NCI-H526 treated with DMSO at 0.1 percent for 48 hours (cell line): ENCODE data around the gene DNAH17.
"Not testable (repeated sequence)": the region's sequence is repeated elsewhere in the genome, so short reads cannot be mapped to it uniquely, and the experiment has no call there.

Source experiments
- DNase-seq: peaks from one replicate; lab custom pipeline; 2025; lab: John Stamatoyannopoulos, UW

Gene DNAH17

DNA sequence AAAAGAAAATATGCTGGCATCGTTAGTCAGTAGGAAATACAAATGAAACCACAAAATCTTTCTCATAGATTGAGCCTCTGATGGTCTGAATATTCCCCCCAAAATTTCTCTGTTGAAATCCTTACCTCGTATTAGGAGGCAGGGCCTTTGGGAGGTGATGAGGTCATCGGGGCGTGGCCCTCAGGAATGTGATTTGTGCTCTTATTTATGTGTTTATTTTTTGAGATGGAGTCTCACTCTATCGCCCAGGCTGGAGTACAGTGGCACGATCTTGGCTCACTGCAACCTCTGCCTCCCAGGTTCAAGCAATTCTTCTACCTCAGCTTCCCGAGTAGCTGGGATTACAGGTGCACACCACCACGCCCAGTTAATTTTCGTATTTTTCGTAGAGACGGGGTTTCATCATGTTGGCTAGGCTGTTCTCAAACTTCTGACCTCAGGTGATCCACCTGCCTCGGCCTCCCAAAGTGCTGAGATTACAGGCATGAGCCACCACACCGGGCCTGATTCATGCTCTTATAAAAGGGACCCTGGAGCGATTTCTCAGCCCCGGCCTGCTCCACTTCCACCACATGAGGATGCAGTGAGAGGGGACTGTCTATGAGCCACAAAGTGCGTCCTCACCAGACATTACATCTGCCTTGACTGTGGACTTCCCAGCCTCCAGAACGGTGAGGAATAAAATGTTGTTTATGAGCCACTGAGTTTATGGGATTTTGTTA, 53.1 kb downstream of the DNAH17 start:
- no peak for DNase-seq

DNA sequence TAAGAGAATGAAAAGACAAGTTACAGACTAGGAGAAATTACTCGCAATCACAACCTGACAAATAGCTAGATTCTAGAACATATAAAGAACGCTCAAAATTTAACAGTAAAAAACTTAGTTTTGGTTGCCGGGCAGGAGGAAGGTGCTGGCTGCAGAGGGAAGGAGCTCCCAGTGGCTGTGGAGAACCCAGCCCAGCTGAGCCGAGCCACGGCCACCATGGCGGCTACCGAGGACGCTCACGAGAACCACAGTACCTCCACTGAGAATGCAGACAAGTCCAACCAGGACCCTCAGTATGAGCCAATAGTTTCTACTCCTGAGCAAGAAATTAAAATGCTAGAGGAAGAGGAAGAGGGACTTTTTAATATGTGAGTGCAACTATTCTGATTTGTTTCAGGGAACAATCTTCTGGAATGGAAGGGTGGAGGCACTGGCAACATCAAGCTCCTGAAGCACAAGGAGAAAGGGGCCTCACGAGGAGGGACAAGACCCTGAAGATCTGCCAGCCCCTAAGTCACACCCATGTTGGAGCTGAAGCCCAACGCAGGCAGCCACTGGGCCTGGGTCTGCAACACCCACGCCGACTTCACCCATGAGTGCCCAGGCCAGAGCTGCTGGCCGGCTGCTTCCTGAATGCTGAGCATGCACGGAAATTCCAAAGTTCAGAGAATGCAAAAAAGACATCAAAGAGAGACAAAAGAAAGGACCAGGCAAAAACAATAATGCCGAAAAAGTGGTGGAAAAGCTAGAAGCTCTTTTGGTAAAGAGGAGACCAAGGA, 55.0 kb downstream of the DNAH17 start:
- DNase-seq, result no peak

DNA sequence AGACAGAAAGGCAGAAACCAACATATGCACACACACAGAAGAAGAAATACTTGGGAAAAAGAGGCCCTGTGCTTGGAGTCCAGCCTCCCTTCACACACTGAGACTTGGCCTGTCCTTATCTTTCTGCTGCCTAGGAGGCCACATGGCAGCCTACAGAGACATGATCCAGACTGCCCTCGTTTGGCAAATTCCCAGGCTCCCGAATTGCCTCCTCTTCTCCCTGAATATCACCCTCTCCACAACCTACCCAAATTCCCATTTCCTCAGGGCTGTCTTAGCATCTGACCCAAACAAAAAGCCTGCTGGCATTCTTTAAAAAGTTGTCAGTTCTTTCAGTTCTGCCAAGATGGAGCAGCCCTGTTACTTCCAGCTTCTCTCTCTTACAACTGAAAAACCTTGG, 59.8 kb downstream of the DNAH17 start:
- no peak for DNase-seq

DNA sequence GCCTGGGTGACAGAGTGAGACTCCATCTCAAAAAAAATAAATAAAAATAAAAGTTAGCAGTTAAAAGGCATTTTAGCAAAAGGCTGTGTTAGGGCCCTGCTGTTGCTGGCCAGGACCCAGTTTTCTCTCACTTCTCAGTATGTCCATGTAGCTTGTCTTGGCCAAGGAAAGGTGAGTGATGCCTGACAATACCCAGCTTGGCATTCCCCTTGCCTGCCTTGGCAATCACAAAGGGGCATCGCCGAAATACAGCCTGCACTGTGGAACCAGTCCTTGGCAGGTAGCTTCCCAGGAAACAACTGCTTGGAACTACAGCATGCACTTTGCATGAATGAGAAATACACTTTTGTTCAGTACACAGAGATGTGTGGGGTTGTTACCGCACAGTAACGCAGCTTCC, 61.7 kb downstream of the DNAH17 start:
- DNase-seq, result no peak

DNA sequence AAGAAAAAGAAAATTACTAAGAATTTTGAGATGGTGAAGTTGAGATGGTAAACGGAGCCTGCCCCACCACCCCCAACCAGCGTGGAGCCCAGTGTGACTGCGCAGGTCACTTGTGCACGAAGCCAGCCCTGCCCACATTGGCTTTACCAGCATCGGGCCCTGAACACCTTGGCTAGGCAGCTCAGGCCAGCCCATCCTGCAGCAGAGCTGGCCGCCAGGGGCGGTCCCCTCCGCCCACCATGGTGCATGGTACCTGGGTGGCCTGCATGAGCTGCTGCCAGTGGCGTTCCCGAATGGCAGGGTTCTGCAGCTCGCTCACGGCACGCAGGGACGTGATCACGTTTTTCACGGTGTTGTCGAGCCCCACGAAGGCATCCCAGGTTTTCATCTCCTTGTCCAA, 62.7 kb downstream of the DNAH17 start:
- DNase-seq, result no peak

DNA sequence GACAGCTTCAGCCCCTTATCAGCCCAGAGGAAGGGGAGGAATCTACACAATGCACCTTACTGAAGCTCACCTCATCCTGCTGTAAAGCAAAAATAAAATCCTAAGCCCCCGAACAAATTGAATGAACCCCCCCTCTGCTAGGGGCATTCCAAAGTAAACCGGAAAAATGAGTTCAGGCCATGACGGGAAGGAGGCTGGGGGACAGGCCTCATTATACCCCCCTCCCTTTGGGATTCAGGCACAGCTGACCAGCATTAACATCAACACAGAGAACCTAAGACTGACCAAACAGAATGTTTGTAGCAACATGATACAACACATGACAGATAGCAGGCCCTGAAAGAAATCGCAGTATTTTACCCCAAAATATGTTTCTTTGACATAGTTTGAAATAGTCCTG, 64.2 kb downstream of the DNAH17 start:
- DNase-seq, result no peak

DNA sequence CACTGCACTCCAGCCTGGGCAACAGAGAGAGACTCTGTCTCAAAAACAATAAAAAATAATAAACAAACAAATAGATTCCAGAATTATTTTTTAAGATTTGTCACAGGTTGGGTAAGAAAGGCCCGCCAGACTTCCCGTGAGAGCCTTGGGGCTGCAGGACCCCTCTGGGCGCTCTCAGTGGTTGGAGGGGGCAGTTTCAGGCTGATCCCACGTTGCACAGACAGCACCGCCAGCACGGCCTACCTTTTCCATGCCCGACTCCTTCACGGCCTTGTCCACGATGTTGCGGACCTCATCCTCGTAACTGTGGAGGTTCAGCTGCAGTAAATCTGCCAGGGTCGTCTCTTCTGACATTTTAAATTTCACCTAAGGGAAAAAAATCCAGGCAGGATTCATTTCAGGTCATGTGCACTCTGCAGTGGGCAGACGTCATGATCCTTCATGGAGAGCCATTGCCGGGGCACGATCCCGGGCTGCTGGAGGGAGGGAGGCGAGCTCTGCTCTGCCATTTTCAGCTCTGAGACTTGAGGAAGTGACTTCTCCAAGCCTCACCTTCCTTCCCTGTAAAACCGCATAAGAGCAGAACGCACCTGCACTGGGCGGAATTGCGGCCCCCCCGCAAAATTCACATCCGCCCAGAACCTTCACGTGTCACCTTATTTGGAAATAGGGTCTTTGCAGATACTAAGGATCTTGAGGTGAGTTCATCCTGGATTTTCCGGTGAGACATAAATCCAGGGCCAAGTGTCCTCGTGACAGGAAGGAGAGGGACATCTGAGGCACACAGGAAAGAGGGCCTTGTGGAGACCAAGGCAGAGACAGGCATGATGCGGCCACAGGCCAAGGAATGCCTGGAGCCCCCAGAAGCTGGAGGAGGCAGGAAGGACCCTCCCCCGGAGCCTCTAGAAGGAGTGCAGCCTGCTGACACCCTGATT, 66.8 kb downstream of the DNAH17 start:
- no peak for DNase-seq

DNA sequence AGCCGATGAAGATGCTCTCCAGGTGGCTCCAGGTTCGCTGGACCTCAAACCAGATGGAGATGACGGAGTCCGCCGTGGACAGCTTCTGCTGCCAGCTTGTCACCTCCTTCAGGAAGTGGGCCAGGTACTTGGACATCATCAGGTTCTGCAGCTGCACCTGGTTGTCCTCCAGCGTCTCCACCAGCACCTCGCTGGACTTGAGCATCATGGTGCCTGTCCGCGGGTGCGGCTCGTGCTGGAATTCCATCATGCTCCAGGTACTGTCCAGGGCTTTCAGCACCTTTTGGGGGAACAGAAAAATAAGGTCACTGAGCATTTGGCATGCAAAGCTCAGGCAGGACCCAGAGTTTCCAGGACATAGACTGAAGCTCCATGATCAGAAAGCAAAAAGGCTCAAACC, 69.7 kb downstream of the DNAH17 start:
- no peak for DNase-seq

DNA sequence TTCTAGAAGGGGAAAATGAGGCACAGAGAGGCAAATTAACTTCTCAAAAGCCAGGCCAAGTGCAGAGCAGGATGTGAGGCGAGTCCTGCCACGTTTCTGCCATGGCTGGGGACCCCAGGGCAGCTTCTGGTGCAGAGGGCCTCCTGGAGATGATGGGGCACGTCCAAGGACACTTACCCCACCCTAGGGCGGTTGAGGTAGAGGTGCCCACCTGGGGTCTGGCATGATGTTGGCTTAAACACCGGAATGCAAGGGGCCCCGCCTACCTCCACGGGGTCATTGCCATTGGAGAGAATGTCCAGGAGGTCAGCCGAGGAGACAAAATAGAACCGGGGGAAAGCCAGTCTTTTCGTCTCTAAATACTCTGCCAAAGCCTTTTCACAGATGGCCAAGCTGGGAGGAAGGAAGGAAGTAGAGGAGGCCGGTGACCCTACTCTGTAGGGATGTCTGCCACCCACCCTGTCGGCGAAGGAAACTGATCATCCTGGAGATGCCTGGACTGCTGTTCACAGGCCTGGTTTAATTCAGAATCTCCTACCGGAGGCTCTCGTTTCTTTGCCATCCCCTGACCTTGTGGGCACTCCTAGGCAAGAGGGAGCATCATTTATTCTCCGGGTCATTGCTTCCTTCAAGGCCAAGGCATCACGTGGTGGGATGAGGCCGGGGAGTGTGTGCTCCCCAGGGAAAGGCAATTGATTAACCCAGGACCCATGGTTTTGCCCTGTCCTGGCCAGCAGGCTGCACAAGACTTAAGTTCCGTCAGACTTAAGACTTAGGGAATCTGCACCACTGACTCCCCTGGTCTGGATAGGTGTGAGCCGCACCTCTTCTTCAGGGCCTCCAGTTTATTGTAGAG, 70.5 kb downstream of the DNAH17 start:
- no peak for DNase-seq

DNA sequence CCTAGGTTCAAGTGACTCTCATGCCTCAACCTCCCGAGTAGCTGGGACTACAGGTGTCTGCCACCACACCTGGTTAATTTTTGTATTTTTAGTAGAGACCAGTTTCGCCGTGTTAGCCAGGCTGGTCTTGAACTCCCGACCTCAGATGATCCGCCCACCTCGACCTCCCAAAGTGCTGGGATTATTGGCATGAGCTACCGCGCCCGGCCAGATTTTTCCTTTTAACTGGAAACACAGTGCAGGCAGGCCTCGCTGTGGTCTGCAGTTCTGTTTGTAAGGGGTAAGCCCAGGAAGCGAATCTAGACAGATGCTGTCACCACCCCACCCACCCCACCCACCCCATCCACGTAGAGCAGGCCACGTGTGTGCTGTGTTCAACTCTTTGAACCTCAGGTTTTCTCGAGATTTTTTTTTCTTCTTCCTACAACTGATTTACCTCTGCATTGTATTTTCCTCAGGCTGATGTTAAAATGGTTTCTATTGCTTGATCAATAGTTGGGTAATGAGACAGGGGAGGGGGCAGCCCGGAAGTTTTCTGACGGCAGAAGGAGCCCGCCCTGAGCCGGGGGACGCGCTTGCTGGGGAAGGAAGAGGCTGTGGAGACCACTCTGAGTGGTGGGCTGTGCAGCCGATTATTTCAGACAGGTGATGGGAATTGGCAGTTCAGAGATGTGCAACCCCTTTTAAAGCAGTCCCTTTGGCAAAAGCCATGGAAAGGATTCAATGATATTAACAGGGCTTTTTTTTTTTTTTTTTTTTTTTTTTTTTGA, 72.9 kb downstream of the DNAH17 start:
- DNase-seq, result no peak

DNA sequence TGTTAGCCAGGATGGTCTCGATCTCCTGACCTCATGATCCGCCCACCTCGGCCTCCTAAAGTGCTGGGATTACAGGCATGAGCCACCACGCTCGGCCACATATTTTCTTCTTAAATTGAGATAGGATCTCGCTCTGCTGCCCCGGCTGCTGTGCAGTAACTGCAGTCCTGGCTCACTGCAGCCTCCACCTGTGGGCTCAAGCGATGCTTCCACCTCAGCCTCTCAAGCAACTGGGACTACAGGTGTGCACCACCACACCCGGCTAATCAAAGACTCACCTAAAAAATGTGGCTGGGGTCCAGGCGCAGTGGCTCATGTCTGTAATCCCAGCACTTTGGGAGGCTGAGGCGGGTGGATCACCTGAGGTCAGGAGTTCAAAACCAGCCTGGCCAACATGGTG, 73.8 kb downstream of the DNAH17 start:
- DNase-seq, result not testable (repeated sequence)

DNA sequence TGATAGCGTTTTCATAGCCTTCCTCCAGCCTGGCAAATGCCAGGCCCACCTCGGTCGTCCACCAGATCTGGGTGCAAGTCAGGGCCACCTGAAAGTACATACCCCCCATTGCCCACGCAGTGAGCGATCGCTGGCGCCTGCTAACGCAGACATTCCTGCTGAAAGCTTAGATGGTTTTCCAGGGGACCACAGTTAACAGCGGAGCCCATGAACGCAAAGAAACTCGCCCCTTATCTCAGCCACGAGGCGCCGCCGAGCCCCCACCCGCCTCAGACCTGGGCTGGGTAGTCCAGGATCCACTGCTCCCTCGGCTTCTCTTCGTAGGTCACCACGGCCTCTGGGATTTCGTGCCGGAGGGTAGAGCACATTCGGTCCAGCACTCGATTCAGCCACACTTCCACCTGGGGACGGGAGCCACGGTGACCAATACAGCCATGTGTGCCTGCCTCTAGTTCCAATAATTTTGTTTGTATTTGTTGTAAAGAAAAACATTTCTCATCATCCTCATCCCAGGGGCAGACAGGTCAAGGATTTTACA, 74.5 kb downstream of the DNAH17 start:
- no peak for DNase-seq

DNA sequence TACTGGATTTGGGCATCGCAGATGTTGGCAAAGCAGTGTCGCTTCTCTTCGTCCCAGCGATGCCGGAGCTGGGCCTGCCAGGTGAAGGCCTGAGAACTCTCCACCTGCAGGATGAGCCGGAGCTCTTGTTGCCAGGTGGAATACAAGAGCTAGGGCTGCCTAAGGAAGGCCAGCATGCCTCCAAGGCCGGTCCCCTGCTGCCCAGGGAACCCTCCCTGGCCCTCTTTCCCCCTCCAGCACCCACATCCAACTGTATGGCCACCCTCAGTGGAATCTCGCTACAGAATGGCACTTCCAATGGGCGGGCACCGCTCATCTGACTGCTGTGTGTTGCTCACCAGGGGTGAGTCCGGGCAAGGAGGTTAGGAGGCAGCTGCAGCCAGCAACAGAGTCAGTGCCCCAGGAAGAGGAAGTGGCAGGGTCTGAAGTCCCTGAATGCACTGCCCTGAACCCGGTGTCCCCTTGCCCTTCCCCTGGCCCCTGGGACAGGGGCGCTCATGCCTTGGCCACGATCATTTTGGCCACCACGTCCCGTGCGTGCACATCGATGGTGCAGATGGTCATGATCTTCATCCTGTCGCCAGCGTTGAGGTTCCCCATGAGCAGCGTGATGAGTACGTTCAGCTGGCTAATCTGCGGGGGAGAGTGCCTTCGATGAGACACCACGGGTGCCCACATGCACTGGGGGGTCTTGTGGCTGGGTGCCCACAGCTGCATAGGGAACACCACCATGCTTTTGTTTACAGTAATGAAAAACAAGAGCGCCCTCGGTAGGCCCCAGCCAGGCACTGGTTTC, 75.8 kb downstream of the DNAH17 start:
- DNase-seq, result no peak

DNA sequence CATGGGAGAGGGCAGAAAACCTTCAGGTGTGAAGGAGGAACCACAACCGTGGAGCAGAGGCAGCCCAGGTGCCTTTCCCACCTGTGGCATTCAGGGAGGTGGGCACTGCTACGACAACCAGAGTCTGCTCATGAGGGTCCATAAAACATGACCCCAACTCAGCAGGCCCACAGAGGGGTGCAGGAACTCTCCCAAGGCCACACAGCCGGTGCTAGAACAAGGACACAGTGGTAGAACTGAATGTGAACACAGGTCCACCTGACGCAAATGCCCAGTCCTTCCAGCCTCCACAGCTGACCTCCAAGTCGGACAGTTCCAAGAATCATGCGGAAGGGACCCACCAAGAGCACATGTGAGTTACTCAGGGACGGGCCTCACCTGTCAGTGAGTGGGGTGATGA, 76.4 kb downstream of the DNAH17 start:
- no peak for DNase-seq

DNA sequence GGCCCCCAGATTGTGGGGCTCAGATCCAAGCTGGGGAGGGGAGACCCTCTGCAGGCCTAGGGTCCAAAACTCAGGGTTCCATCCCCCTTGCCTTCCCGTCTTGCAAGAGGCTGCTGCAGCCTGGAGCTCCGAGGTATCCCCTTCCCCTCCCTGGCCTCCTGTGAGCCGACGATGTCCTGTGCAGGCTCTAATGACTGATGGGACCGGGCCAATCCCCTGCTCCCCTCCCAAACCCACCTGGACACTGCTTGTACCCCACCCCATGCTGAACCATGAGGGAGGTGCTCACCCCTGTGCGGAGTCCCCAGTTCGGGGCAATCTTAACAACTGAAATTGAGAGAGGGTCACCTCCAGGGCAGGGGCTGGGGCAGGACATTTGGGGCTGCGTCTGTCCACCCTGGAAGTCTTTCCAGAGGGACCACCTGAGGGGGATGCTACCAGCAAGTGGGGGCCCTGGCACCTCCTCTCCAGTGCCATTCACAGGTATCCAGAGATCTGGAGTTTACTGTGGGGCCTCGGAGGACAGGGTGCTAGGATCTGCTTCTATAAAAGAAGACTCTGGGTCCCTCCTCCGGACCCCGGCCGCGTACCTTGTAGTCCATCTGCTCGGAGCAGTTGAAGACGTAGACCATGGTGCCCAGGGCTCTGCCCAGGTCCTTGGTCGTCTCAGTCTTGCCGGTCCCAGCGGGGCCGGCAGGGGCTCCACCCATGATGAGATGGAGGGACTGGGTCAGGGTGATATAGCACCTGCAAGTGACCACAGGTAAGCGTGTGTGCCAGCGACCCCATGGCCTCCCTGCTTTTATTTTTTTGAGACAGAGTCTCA, 77.3 kb downstream of the DNAH17 start:
- DNase-seq, result no peak

DNA sequence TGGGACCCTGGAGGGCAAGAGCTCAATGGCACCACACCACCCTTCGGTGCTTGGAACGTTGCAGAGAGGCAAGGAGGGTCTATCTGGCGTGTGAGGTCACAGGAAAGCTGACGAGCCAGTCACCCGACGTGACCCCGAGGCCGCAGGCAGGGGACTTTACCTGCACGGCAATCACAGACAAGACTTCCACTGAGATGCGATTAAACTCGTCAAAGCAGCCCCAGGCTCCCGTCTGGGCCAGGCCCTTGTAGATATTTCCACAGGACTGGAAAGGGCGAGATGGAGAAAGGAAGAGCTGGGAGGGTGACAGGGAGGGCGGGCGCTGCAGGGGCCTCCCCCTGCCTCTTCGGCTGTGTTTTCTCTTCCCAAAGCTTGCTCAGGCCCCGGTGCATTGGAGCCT, 78.3 kb downstream of the DNAH17 start:
- DNase-seq, result no peak

DNA sequence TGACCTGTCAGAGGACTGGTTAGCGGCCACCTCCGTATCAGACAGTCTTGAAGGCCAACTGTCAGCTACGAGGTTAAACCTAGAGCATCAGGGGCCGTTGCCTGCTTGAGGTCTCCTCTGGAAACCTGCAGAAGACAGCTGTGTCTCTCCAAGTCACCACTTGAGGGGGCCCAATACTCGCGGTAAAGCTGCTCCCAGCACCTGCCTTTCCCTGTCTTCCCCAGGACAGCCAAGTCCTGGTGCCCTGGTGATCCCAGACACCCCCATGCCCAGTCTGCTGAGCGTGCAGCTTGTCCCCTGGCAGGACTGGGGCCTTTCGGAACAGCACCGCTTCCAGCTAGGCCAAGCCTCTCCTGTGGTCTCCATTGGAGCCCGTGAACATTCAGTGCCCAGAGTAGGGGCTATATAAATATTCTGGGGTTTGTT, 80.1 kb downstream of the DNAH17 start:
- peak; percentile 65 for DNase-seq

DNA sequence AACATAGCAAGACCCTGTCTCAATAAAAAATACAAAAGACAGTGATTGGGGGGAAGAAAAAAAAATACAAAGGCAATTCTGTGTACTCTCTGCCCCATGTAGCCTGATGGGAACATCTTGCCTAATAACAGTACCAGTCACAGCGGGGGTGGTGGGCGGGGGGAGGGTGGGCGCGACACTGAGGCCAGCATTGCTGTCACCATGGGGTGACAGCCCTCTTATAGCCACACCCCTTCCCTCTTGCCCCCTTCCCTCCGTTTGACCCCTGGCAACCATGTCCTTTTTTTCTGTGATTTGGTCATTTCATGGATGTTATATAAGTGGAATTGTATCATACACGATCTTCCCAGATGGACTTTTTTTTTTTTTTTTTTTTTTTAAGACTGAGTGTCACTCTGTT, 80.9 kb downstream of the DNAH17 start:
- no peak for DNase-seq

DNA sequence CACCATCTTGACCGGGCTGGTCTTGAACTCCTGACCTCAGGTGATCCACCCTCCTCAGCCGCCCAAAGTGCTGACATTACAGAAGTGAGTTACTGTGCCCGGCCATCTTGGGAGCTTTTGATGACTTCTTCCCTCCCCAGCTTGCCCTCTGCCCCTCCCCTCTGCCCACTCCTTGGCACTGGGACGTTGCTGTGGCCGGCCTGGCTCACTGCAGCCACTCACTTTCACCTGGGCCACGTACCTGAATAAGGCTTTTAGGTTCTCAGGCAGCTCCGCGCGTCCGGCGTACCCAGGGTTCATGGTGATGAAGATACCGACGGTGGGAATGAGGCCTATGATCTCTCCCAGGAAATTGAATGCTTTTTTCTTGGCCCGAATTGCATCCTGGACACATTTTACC, 81.6 kb downstream of the DNAH17 start:
- DNase-seq, result no peak
